GM21381 (cell line): ENCODE measurements around the gene RASD1.

Source experiments
- ATAC-seq: cut with Tn5 transposase; IDR thresholded peaks from one replicate; pipeline ENCODE4 v1.9.1; 2021; ENCODE audit warnings: mild to moderate bottlenecking, moderate library complexity; ENCODE audit not compliant: unreplicated experiment

The RASD1 gene

DNA sequence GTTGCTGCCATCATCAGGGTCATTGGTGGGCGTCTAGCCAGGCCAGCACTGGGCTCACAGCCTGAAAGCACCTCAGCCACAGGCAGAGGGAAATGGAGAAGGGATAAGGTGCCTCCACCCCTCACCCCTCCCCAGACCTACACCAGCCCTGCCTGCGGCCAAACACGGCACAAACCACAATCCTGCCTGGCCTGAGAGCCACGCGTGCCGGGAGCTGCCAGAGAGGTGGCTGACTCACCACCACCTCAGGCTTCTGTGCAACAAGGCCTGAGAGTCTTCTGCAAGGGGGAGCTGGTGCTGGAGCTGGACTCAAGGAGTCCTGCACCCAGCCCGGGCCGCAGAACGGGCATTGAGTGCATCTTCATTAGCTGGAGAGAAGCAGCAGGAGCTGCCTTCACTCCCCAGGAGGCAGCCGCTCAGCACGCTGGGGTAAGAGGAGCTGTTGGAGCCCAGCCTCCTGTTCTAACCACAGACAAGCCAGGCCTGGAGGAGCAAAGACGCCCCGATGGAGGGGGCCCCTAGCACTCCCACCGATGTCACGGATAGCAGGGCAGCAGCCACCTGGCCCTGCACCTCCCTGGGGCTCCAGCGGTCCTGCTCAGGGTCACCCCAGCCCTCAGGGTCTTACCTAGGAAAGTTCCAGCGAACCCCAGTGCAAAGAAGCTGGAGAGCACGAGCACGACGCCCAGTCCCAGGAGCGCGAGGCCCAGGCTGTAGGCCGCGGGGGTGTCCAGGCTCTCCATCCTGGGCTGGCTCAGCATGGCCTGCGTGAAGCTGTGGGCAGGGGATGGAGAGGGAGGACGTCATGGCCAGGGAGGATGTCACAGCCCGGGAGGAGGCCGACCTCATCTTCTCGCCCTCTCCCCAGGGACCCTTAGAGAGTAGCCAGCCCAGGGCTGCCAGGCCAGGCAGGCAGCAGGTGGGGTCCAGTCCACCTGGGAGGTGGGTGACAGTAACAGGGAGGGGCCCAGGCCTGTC lies 16.0 kb upstream of the RASD1 start:
- ATAC-seq, result no peak

- ATAC-seq, result no peak
Observed at GRCh38 chr17:17511293-17511741, 15.1 kb upstream of the RASD1 start.

DNA sequence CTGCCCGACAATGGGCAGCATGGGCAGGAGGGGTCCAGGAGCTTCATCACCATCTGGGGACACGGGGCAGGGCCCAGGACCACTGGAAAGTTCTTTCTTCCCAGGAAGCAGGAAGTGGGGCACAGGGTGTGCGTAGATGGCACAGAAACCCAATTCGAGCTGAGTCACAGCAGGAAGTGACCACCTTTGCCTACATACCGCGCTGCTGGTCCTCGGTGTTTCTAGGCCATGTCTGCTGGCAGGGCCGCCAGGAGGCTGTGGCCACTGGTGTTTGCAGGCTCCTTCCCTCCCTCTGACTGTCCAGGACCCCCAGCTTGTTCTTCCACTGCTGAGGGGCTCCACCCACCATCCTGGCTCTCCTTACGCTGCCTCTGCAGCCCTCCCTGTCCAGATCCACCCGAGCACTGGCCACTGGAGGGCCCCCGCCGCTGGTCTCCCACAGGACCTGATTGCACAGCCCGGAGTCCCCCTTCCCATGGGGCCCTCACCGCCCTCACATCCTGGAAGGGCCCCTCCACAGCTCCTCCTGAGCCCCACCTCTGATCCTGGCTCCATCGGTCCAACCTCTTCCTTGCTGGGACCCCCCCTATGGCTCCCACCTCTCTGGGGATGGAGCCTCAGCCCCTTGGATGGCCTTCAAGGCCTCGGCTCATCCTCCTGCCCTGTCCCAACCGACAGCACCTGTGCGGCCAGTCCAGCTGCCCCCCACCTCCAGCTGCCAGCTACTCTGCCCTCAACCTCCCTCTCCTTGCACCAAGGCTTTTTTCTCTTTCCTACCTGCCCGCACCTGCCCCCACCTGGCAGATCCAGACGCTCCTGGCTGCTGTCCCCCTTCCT lies 14.5 kb upstream of the RASD1 start:
- no peak for ATAC-seq

DNA sequence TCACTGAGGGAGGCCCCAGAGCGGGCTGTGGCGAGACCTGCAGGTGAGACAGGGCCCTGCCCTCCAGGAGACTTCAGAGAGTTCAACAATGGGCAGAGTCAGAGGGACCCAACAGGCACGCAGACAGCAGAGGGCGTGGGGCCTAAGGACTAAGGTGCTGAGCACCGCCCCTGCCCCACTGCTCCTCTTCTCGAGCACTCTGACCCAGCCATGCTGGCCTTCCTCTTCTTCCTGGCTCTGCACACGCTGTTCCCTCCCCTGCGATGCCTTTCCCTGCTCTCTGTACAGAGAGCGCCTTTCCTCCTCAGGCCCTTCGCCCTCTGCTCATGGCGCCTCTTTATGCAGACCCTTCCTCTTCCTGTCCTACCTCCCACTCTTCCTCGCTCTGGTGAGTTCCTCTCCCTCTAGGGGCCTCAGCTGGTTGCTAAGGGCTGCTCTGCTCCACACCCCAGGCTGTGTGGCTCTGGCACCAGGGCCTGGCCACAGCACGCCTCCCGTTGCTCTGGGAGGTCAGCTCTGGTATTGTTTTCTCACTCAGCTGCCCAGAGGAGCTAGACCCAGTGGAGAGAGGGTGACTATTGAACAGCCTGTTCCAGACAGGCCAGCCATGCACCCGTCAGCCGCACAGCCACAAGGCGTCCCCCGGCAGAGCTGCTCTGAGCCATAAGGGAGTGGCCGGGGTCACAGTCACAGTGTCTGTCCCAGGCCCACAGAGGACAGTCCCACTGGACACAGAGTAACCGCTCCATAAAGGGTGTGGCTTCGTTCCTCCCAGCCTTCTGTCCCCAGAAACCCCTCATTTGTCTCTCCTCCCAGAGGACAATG lies 13.6 kb upstream of the RASD1 start:
- ATAC-seq, result no peak

DNA sequence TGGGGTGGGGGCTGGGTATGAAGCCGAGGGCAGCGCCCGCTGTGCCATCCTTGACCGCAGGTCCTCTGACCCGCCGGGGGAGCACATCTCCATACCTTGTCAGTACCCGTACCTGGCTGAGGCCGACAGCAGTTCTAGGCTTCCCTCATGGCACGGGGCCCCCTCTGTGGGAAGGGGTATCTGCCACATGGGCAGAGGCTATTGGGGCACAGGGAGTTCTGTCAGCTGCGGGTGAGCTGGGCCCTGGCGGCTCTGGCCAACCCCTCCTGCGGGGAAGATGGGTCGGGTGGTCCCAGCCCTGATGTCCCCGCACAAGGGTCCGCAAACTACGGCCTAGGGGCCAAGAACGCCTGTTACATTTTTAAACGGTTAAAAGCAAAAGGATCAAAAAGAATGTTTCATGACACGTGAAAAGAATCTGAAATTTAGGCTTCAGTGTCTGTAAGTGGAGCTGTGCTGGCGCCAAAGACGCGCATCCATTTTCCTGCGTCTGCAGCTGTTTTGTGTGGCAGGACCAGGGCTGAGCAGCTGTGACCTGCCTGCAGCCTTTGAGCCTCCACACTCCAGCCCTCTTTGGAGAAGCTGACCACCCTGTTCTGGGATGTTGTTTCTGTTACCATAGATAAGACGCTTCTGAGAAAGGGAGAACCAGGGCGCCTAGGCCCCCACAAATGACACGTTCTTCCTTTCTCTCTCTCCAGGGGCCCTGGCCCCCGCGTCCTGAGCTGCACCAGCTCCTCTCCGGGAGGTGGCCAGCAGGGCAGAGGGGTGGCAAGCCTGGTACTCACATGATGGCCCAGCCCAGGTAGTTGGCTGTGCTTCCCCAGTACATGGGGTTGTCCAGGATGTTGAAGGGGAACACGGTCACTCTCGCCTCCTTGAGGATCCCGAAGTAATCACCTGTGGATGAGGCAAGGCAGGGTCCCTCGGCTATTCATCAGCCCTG lies 12.7 kb upstream of the RASD1 start:
- no peak for ATAC-seq

DNA sequence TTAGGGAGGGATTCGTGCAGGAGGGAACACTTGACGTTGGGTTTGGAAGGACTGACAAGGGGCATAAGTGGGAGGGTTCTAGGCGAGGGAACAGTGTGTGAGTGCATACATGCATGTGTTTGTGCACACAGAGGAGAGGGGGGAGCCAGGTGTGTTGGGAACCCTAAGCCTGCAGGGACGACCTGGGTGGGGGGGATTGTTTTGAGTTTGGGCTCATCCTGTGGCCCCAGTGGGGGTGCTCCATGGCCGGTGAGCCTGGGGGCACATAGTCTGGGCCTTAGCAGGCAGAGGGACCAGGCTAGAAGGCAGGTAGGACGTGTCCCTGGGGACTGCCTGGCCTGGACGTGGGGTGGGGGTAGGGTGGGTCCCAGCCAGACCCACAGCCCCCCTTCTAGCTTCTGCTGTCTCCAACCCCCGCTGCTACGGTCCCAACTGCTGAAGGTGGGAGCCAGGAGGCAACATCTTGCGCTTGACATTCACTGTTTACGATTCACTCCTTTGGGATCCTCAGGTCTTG lies 11.9 kb upstream of the RASD1 start:
- no peak for ATAC-seq

DNA sequence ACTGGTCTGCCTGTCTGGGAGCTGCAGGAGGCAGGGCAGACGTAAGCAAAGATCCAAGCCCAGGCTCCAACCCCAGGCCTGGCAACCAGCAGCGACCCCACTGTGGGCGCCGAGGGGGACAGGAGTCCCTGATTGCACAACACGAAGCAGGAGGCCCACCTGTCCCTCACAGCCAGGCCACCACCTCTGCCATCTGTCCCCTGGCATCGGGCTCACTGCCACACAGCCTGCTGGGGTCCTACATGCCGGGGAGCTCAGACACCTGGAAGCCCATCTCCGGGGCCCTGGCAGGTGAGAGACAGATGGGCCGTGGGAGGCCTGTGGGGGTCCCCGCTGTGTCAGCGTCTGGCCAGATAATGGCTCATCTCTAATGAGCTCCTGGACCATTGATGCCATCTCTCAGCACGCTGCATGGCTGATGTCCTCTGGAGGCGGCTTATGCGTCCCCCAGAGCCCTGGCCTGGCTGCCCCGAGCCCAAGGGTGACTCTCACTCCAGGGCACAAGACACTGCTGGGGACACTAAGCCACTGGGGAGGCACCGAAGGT lies 11.3 kb upstream of the RASD1 start:
- ATAC-seq, result no peak

- no peak for ATAC-seq
Observed at GRCh38 chr17:17506893-17507464, 10.8 kb upstream of the RASD1 start.

GRCh38 chr17:17506181-17506741 lies 10.1 kb upstream of the RASD1 start:
- no peak for ATAC-seq

- no peak for ATAC-seq
Observed at GRCh38 chr17:17505610-17506171, 9.5 kb upstream of the RASD1 start.

DNA sequence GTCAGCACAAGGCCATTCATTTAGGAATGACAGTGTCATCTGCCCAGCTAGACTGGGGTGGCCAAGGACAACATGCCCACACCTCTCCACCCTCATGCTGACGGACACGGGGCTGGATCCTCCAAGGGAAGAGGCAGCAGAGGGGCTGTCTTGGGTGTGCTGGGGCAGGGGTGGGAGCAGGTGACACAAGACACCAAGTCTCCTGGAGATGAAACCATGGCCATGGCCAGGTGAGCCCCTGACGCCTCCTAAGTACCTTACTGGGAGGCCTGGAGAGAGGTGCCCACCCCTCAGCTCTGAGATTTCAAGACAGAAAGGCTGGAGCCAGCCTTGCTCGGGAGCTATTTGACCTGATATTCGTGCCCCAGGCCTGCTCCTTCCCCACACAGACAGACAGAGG lies 9.0 kb upstream of the RASD1 start:
- ATAC-seq, result no peak

GRCh38 chr17:17504341-17505140 lies 8.3 kb upstream of the RASD1 start:
- no peak for ATAC-seq

- ATAC-seq, result no peak
Observed at GRCh38 chr17:17503566-17504130, 7.5 kb upstream of the RASD1 start.

DNA sequence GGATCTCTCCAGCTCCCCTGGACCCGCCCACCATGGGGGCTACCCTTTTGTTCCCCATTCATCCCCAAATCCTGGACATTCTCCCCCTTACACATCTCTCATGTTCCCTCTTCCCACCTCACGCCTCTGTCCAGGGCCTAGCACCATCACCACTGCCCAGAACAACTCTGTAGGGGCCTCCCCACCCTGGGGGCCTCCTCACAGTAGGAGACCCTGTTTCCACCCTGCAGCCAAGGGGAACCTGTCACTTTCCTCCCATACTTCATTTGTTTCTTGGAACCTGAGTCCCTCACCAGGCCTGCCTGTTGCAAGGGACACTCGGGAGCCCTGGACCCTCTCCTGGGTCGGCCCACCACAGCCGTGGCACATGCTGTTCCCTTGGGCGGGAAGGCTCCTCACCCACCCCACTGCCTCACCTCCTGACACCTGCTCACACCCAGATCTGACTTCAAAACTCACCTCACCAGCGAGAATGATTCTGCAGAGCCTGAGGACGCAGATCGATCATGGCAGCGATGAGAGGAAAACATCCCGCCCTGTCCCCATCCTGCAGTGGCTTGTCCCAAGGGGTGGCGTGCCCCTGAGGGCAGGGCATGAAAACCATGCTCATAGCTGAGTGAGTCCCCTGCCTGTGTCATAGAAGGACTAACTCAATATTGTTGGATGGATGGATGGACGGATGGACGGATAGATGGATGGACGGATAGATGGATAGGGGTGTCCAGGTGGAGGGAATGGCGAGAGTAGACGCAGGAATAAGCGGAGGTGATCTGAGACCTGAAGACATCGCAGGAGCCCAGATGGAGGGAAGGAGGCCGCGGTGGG lies 6.8 kb upstream of the RASD1 start:
- no peak for ATAC-seq

DNA sequence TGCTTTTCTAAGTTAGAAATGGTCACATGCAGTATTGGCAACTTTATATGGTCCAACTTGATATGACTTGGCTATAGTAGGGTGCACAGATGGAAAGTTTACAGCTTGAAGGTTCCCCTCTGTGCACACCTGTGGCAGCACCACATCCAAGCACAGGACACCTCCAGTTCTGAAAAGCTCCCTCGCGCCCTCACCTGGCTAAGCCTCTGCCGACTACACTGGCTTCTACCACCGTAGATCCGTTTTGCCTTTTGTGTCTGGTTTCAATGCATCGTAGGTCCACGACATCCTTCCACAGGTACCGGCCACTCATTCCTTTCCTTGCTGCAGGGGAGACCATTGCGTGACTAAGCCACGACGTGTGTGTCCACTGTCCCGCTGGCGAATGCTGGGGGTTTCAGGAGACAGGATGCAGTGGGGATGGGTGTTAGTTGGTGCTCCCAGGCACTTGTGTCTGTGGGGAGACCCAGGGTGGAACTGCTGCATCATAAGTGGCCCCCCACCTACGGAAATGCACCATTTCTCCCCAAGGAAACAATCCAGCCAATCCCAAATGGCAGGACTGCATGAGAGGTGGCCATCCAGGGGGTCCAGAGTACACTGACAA lies 4.9 kb upstream of the RASD1 start:
- no peak for ATAC-seq
